GM10248 (cell line): ENCODE data around the gene ARHGAP35.

Experiments used
- CTCF ChIA-PET: fragments of 300-600 bp; sonication (Branson Sonifier 250); formaldehyde crosslinking; extraction: SDS; loops from one replicate; lab custom pipeline; 2021; ENCODE audit warnings: antibody characterized with exemption; lab: Yijun Ruan, JAX
- POLR2A ChIA-PET: fragments of 350-650 bp; sonication (Branson Sonifier 250); formaldehyde crosslinking; extraction: SDS; loops from one replicate; lab custom pipeline; 2020; ENCODE audit warnings: antibody characterized with exemption; lab: Yijun Ruan, JAX
- DNase-seq: peaks from one replicate; pipeline ENCODE4 v3.0.0; 2012; ENCODE audit errors: extremely low spot score
- TF ChIP-seq, protein P1 (sequence below): IDR thresholded peaks from 2 replicates; pipeline ENCODE4 v1.5.1; 2012; ENCODE audit warnings: mild to moderate bottlenecking, low read depth; ENCODE audit errors: extremely low read depth, missing control alignments, control extremely low read depth

ARHGAP35 gene

DNA sequence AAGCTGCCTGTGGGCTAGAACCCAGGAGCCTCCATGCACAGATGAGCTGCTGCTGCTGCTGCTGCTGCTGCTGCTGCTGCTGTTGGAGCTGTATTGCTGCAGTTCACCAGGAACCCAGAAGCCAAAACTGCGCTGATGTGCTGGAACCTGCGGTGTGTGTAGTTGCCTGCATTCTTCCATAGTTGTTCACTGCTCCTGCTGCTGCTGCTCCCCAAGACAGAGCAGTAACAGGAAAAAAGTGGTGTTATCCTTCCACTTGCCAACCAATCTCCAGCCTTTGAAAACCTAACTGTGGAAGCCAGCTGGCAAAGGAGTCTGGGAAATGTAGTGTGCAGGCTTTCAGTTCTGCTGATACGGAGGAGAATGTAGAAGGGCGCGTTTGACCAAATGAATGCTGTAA lies 37.9 kb downstream of the ARHGAP35 start:
- DNase-seq, result no peak
- CTCF ChIA-PET, result interaction anchor here (1.6 kb wide), 1 partner anchor 12 kb away, joined by 3 read pairs; no protein-coding TSS in a partner anchor
- POLR2A ChIA-PET, result no interaction called here
- TF ChIP-seq, protein P1, sequence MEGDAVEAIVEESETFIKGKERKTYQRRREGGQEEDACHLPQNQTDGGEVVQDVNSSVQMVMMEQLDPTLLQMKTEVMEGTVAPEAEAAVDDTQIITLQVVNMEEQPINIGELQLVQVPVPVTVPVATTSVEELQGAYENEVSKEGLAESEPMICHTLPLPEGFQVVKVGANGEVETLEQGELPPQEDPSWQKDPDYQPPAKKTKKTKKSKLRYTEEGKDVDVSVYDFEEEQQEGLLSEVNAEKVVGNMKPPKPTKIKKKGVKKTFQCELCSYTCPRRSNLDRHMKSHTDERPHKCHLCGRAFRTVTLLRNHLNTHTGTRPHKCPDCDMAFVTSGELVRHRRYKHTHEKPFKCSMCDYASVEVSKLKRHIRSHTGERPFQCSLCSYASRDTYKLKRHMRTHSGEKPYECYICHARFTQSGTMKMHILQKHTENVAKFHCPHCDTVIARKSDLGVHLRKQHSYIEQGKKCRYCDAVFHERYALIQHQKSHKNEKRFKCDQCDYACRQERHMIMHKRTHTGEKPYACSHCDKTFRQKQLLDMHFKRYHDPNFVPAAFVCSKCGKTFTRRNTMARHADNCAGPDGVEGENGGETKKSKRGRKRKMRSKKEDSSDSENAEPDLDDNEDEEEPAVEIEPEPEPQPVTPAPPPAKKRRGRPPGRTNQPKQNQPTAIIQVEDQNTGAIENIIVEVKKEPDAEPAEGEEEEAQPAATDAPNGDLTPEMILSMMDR, result no peak

DNA sequence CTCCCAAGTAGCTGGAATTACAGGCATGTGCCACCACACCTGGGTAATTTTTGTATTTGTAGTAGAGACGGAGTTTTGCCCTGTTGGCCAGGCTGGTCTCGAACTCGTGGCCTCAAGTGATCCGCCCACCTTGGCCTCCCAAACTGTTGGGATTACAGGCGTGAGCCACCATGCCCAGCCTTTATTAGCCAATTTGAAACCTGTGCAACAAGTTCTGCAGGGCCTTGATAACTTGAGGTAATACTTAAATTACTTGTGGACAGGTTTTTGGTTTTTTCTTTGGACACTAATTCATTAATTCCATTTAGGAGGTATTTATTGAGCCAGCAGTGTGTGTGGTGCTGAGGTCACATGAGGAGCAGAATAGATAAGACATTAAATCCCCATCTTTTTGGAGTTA lies 39.5 kb downstream of the ARHGAP35 start:
- TF ChIP-seq, protein P1, result no peak
- DNase-seq, result no peak
- ChIA-PET CTCF (interaction anchor here (0.8 to 1.6 kb wide), 2 partner anchors 10 to 28 kb away, joined by 3 to 4 read pairs; no protein-coding TSS in a partner anchor), POLR2A (no interaction called here)

DNA sequence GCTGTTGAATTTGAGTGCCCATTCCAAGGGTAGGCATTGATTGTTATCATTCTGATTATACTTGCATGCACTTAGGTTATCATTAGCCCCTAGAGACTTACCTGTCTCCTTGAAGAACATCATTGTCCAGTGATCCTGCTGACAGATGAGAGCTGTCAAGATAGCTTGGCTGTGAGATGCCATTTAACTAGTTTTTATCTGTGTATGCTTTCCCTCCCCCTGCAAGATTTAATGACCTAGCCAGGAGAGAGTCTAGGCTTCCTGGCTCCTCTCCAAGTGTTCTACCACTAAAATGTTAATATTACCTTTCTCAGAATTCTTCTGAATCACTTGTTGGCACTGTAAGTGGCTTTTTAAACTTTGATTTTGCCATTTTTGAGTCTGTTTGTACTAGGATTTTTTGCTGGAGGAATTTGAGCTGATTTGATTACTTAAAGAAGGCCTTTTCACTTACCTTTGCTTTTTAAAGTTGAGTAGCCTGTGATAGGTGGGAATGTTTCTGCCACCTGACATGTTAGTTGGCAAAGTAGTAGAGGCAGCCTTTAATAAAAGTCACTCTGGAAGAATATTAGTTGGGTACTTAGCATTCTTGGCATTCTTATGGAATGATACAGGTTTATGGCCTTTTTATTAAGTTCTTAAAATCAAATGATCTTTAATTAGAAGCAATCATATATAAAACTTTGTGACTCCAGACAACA lies 41.1 kb downstream of the ARHGAP35 start:
- CTCF ChIA-PET, result interaction anchor here (1.1 kb wide), 1 partner anchor 12 kb away, joined by 3 read pairs; no protein-coding TSS in a partner anchor
- TF ChIP-seq, protein P1, result no peak
- POLR2A ChIA-PET, result interaction anchor here (0.5 kb wide), 1 partner anchor 22 kb away, joined by 4 read pairs; no protein-coding TSS in a partner anchor
- DNase-seq, result no peak

DNA sequence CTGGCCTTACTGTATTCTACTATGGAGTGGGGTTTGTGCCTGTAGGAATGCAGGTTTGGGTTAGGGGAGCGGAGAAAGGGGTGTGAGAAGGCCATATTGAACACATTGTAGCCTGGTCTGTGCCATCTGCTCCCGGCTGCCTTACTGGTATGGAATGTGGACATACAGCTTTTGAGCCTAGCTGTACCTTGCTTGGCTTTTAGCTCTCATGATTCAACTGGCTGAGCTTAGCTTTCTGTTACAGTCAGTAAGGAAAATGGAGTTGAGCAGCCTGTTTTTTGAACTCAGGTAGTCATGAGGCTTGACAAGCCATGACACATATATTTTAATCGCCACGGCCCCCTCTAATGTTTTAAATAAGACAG lies 41.6 kb downstream of the ARHGAP35 start:
- TF ChIP-seq, protein P1, result no peak
- DNase-seq, result no peak
- ChIA-PET POLR2A (no interaction called here), CTCF (interaction anchor here (1.1 to 1.5 kb wide), 4 partner anchors 11 to 111 kb away, joined by 3 to 6 read pairs (median 3); no protein-coding TSS in a partner anchor)

DNA sequence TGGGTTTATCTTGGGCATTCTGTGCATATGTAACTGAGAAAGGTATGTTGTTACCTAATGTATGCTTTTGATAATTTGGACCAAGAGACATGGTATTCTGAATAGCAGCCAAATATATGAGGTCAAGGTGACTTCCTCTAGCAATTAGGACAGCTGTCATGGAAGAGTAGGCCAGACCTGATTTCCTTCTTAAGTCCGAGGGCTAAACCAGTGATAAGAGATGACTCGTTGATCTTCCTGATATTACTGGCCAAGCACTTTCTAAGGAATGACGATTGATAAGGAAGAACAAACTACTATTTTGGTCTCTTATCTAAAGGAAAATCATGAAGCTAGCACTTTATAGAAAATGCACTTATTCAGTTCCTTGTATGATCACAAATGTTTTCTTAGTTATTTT lies 42.7 kb downstream of the ARHGAP35 start:
- ChIA-PET POLR2A (no interaction called here), CTCF (interaction anchor here (1.5 kb wide), 3 partner anchors 21 to 110 kb away, joined by 3 to 6 read pairs (median 3); no protein-coding TSS in a partner anchor)
- no peak for DNase-seq
- TF ChIP-seq, protein P1, result no peak

DNA sequence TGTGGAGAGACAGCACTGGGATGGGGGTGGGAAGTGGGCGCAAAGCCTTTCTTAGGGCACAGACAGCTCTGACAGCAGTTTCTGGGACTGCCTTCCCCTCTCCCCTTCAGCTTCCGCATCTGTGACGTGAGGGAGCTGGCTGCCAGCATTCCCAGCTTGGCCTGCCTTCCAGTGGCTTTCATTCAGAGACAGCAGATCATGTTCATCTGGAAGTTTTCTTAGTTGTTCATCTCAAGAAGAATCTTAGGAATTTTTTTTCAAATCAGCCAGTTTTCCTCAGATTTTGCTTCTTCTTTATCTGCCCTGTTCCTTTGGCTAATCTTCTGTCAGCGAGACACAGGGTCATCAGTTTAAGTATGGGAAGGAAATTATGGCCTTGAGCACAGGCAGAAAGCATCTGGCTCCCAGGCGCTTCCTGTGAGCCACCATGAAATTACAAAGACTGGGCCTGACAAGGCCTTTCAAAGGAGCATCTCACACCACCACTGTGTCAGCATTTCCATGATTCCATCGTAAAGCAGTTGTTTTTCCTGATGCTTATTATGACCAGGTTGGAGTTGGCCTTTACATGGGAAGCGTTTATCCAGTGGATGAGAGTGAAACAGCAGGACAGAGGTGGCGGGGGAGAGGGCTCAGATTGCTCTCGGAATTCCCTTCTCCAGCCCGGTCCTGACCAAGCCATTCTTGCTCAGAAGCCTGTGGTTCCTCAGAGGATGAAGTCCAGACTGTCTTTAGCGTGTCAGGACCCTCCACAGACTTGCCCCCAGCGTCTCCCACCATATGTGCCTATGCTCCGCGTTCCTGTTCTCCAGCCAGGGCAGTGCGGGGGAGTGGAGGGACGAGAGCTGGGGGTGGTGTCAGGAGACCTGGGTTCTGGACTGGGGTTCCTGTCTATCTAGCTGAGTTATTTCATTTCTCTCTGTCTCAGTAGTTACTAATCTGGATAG lies 43.6 kb downstream of the ARHGAP35 start:
- TF ChIP-seq, protein P1, result no peak
- no peak for DNase-seq
- CTCF ChIA-PET, result interaction anchor here (0.8 to 1.5 kb wide), 2 partner anchors 9 to 20 kb away, joined by 3 read pairs; no protein-coding TSS in a partner anchor
- POLR2A ChIA-PET, result no interaction called here
